ENCODE results near the gene SMIM44. TPM values are rescaled to one million over a fixed set of nuclear protein-coding genes. Genes with fewer than 3 reads are reported as not detected.

The SMIM44 gene
- total RNA-seq, 1 experiment from 2014 or later, result not detected

DNA sequence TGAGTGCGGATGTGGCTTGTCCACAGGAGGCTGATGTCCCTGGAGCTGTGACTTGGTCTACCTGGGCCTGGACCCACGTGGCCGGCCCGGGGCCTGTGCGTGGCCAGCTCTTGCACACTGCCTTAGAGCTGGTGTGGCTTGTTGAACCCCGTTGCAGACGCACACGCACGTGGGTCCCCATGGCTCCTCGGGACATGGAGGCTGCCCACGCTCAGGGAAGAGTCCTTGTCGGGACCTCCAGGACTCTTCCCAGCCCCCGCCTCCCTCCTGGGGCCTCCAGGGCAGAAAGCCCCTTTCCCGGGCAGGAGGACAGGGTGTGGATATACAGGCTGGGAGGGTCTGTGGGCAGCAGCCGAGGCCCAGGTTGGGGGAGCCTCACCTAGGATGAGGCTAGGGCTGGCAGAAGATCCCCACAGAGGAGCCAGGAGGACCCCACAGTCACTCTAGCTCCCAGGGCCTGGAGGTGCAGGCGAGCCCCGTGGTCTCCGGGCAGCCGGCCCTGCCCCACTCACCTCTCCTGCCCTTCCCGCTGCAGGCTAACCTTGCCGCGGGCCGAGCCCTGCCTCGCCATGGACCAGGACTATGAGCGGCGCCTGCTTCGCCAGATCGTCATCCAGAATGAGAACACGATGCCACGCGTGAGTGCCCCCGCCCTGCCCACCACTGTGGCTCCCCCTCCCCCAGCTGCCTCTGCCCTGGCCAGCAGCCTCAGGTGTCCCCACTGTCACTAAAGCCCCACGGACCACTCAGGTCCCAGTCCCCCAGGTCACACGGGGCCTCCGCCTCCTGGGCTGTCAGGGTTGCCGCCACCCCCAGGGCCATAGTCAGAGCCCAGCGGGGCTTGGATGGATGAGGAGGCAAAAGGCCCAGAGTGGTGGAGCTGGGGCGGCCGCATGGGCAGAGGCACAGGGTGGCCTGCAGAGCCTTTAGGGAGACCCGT lies 39.5 kb upstream of the SMIM44 start:
- no peaks in the 10 kb centered on the region for H3K4me1 ChIP-seq (replicated peaks; ENCODE audit: insufficient read depth)
- no peaks in the 10 kb centered on the region for H3F3A ChIP-seq (ENCODE audit: insufficient read depth, low read depth)
- TF ChIP-seq, protein P1, sequence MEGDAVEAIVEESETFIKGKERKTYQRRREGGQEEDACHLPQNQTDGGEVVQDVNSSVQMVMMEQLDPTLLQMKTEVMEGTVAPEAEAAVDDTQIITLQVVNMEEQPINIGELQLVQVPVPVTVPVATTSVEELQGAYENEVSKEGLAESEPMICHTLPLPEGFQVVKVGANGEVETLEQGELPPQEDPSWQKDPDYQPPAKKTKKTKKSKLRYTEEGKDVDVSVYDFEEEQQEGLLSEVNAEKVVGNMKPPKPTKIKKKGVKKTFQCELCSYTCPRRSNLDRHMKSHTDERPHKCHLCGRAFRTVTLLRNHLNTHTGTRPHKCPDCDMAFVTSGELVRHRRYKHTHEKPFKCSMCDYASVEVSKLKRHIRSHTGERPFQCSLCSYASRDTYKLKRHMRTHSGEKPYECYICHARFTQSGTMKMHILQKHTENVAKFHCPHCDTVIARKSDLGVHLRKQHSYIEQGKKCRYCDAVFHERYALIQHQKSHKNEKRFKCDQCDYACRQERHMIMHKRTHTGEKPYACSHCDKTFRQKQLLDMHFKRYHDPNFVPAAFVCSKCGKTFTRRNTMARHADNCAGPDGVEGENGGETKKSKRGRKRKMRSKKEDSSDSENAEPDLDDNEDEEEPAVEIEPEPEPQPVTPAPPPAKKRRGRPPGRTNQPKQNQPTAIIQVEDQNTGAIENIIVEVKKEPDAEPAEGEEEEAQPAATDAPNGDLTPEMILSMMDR (conservative IDR thresholded peaks at IDR 0.05), result no peak
- no peak for TF ChIP-seq EZH2 (IDR thresholded peaks at IDR 0.05; ENCODE audit: low read depth)
- H3K9me3 ChIP-seq (ENCODE audit: insufficient read depth, low read depth), result no peaks in the 10 kb centered on the region
- peaks cover 9% of the 10 kb centered on the region; the same call in 1 of the 2 replicates for H3K79me2 ChIP-seq (ENCODE audit: low read depth)
- no peak overlapping the region for H2AFZ ChIP-seq
- CTCF ChIA-PET, result no interaction called here
- no peak overlapping the region for H3K4me2 ChIP-seq
- intact Hi-C loops (cut with micrococcal nuclease; ENCODE audit: unreplicated experiment), result no loop called here
- POLR2A ChIA-PET (ENCODE audit: unreplicated experiment), result no interaction called here
- H3K27ac ChIP-seq, result no peak overlapping the region
- H3K9me2 ChIP-seq (ENCODE audit: insufficient read depth), result no peaks in the 10 kb centered on the region
- H3K4me3 ChIP-seq, result no peak overlapping the region
- no peak for DNase-seq
- no peaks in the 10 kb centered on the region for H3K36me3 ChIP-seq (ENCODE audit: low read depth)
- H4K20me1 ChIP-seq (ENCODE audit: insufficient read depth), result peaks cover 5% of the 10 kb centered on the region; the same call in 1 of the 2 replicates
- BruUV-seq (replicated peaks), result no TSS peak
- H3K27me3 ChIP-seq (ENCODE audit: insufficient read depth, low read depth), result no peaks in the 10 kb centered on the region

DNA sequence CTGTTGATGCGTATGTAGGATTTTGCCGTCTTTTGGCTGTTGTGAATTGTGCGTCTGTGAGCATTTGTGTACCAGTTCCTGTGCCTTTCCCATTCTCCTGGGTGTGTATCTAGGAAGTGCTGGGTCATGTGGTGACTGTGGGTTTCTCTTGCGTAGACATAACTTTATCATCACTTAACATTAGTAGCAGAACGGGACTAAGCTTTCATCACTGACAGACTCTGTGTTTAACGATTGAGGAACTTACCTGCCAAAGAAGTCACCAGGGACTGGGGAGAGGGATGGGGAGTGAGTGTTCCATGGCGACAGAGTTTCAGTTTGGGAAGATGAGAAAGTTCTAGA lies 37.8 kb upstream of the SMIM44 start:
- no peak for TF ChIP-seq EZH2 (IDR thresholded peaks at IDR 0.05; ENCODE audit: low read depth)
- TF ChIP-seq, protein P1 (conservative IDR thresholded peaks at IDR 0.05), result no peak
- peaks cover 15% of the 10 kb centered on the region; the same call in 1 of the 2 replicates for H3K79me2 ChIP-seq (ENCODE audit: low read depth)
- CTCF ChIA-PET, result interaction anchor here (0.6 kb wide), 1 partner anchor 192 kb away, joined by 4 read pairs; no protein-coding TSS in a partner anchor
- H2AFZ ChIP-seq, result no peak overlapping the region
- peaks cover 9% of the 10 kb centered on the region; the same call in 1 of the 2 replicates for H4K20me1 ChIP-seq (ENCODE audit: insufficient read depth)
- H3F3A ChIP-seq (ENCODE audit: insufficient read depth, low read depth), result no peaks in the 10 kb centered on the region
- no peaks in the 10 kb centered on the region for H3K27me3 ChIP-seq (ENCODE audit: insufficient read depth, low read depth)
- H3K36me3 ChIP-seq (ENCODE audit: low read depth), result no peaks in the 10 kb centered on the region
- H3K9me3 ChIP-seq (ENCODE audit: insufficient read depth, low read depth), result no peaks in the 10 kb centered on the region
- no peak for DNase-seq
- intact Hi-C loops (cut with micrococcal nuclease; ENCODE audit: unreplicated experiment), result no loop called here
- H3K4me1 ChIP-seq (replicated peaks; ENCODE audit: insufficient read depth), result no peaks in the 10 kb centered on the region
- H3K4me3 ChIP-seq, result no peak overlapping the region
- TSS peak; percentile 46 for BruUV-seq (replicated peaks)
- no peak overlapping the region for H3K4me2 ChIP-seq
- H3K27ac ChIP-seq, result no peak overlapping the region
- no peaks in the 10 kb centered on the region for H3K9me2 ChIP-seq (ENCODE audit: insufficient read depth)
- POLR2A ChIA-PET (ENCODE audit: unreplicated experiment), result no interaction called here

DNA sequence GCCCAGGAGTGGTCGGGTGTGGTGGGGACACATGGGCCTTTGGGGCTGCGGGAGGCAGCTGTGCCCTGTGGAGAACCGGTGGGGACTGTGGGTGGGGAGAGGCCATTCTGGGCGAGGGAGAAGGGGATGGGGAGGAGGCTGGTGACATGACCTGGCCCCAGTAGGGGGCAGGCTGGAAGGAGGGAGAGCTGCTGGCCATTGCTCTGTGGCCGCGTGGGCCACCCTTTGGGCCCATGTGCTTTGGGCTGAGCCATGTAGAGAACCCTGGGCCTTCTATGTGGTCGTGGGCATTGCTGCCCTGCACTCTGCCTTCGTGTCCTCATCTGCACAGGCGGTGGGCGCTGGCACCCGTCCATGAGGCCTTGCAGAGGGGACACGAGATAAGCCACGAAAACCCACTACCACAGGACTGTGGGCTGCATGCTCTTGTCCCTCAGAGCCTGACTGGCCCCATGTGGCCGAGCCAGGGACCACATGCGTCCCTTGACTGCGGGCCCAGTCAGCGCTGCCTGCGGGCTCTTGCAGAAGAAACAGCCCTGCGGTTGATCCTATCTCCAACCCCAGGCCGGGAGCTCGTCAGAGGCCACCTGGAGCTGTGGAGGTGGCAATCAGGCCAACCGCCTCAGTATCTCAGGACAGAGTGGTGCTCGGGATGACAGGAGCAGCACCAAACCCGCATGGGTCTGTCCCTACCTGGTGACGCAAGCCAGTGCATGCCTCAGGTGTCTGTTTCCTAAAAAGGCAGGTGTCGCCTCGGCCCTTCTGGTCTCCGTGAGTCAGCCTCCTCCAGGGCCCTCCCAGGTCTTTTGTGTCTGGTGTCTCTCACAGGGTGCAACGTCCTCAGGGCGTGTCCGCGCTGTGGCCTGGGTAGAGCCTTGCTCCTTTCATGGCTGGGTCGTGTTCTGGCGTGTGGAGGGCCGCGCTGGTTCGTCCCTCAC lies 37.2 kb upstream of the SMIM44 start:
- H2AFZ ChIP-seq, result no peak overlapping the region
- peaks cover 9% of the 10 kb centered on the region; the same call in 1 of the 2 replicates for H4K20me1 ChIP-seq (ENCODE audit: insufficient read depth)
- peaks cover 19% of the 10 kb centered on the region; the same call in 1 of the 2 replicates for H3K79me2 ChIP-seq (ENCODE audit: low read depth)
- H3K9me3 ChIP-seq (ENCODE audit: insufficient read depth, low read depth), result no peaks in the 10 kb centered on the region
- no peaks in the 10 kb centered on the region for H3F3A ChIP-seq (ENCODE audit: insufficient read depth, low read depth)
- intact Hi-C loops (cut with micrococcal nuclease; ENCODE audit: unreplicated experiment), result no loop called here
- no peaks in the 10 kb centered on the region for H3K27me3 ChIP-seq (ENCODE audit: insufficient read depth, low read depth)
- H3K27ac ChIP-seq, result no peak overlapping the region
- no peaks in the 10 kb centered on the region for H3K36me3 ChIP-seq (ENCODE audit: low read depth)
- H3K4me2 ChIP-seq, result no peak overlapping the region
- CTCF ChIA-PET, result interaction anchor here (0.6 kb wide), 2 partner anchors 192 to 477 kb away, joined by 4 to 7 read pairs; no protein-coding TSS in a partner anchor
- TF ChIP-seq EZH2 (IDR thresholded peaks at IDR 0.05; ENCODE audit: low read depth), result no peak
- TF ChIP-seq, protein P1 (conservative IDR thresholded peaks at IDR 0.05), result no peak
- DNase-seq, result peak in 1 of 2 experiments; percentile 77
- BruUV-seq (replicated peaks), result no TSS peak
- H3K4me1 ChIP-seq (replicated peaks; ENCODE audit: insufficient read depth), result no peaks in the 10 kb centered on the region
- no peaks in the 10 kb centered on the region for H3K9me2 ChIP-seq (ENCODE audit: insufficient read depth)
- H3K4me3 ChIP-seq, result no peak overlapping the region
- POLR2A ChIA-PET (ENCODE audit: unreplicated experiment), result no interaction called here

All from PC-9 (cell line).